Testis (tissue), 3 donors: Measurements from ENCODE around the gene PNPLA6. TPM values are rescaled to one million over a fixed set of nuclear protein-coding genes. Genes with fewer than 3 reads are reported as not detected.

Source experiments
- DNase-seq: peaks from one replicate; pipeline ENCODE4 v3.0.0-alpha.2; 2019
- H3K27ac ChIP-seq, 2 donors: fragments of 200-600 bp; sonication (generic); one replicate each; pipeline ENCODE4 v1.5.1; 2019
- H3K27me3 ChIP-seq: fragments of 200-600 bp; sonication (generic); one replicate; pipeline ENCODE4 v1.5.1; 2019
- H3K36me3 ChIP-seq: fragments of 200-600 bp; sonication (generic); one replicate; pipeline ENCODE4 v1.5.1; 2017; ENCODE audit warnings: low read depth; ENCODE audit errors: missing control alignments
- H3K4me1 ChIP-seq: fragments of 200-600 bp; sonication (generic); one replicate; pipeline ENCODE4 v1.5.1; 2019
- H3K4me3 ChIP-seq, 2 donors: fragments of 200-600 bp; sonication (generic); one replicate each; pipeline ENCODE4 v1.5.1; 2017 to 2019
- H3K9me3 ChIP-seq: fragments of 200-600 bp; sonication (generic); one replicate; pipeline ENCODE4 v1.5.1; 2017
- POLR2A ChIP-seq: fragments of 450-650 bp; IDR thresholded peaks from one replicate; pipeline ENCODE4 v1.6.1; 2017; ENCODE audit warnings: antibody characterized with exemption, mild to moderate bottlenecking, moderate library complexity
- WGBS, 2 donors: methylation state at CpG; one replicate each; pipeline ENCODE4 v1.1.5; 2018; 5-methylcytosine and 5-hydroxymethylcytosine counted together
- intact Hi-C: fragments of 100-400 bp; cut with DNase I; formaldehyde crosslinking; loops from one replicate; pipeline ENCODE4 v1.15.1; 2023; ENCODE audit warnings: low total_unique reads
- polyA plus RNA-seq: library from polyadenylated mRNA; stranded (reverse); fragments of 350-450 nt; fragmentation: Illumina TruSeq; extraction: RNeasy Lipid Tissue Mini Kit (QIAGEN cat#74804); gene quantifications from one replicate; pipeline ENCODE4 v1.2.3, GENCODE V29; 2014; ENCODE audit warnings: low read depth, low replicate concordance; ENCODE audit not compliant: insufficient read depth
- total RNA-seq, 2 donors: library from RNA; depleted of rRNA; stranded (reverse); fragments of >200 nt; gene quantifications; one replicate each; pipeline ENCODE4 v1.2.3, GENCODE V29; 2016
- TF ChIP-seq, protein P1 (sequence below), 3 experiments: fragments of 450-650 bp in 2 of 3; fragments of 200-600 bp in 1 of 3; sonication (generic) in 1 of 3; IDR thresholded peaks; one replicate each; pipeline ENCODE4 v1.5.1; 2016 to 2019; ENCODE audit warnings: antibody characterized with exemption in 3 of 3, mild to moderate bottlenecking in 2 of 3, moderate library complexity in 1 of 3

The PNPLA6 gene
- total and polyA plus RNA-seq, 3 donors from 2014 or later: 109 to 153 (median 143) TPM

DNA sequence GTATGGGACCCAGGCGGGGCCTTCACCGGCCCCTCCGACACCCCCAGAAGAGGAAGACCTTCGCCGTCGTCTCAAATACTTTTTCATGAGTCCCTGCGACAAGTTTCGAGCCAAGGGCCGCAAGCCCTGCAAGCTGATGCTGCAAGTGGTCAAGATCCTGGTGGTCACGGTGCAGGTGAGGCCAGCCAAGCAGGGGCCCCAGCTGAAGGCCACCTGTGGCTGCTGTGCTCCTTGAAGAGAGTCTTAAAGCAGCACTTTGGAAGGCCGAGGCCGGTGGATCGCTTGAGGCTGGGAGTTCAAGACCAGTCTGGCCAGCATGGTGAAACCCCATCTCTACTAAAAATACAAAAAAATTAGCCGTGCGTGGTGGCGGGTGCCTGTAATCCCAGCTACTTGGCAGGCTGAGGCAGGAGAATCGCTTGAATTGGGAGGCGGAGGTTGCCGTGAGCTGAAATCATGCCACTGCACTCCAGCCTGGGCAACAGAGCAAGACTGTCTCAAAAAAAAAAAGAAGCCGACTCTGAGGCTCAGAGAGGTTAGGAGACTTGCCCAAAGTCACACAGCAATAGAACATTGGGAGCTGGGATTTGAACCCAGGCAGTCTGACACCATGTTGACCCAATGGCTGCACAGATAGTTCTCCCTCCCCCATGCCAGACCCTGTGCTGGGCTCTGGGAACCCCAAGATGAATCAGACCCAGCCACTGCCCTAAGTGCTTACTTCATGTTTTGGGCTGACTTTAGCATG lies 10.4 kb upstream of the PNPLA6 start:
- Histone ChIP-seq H3K4me3 (no peak overlapping the region), H3K36me3 (no peaks in the 10 kb centered on the region), H3K27ac (no peak overlapping the region), H3K9me3 (no peaks in the 10 kb centered on the region), H3K4me1 (peaks cover 13% of the 10 kb centered on the region), H3K27me3 (no peaks in the 10 kb centered on the region)
- no peak for DNase-seq
- intact Hi-C loops: no loop called here
- 93 to 95% methylated on average over 14 to 20 of the region's 20 CpGs for WGBS, 2 donors
- TF ChIP-seq, protein P1, sequence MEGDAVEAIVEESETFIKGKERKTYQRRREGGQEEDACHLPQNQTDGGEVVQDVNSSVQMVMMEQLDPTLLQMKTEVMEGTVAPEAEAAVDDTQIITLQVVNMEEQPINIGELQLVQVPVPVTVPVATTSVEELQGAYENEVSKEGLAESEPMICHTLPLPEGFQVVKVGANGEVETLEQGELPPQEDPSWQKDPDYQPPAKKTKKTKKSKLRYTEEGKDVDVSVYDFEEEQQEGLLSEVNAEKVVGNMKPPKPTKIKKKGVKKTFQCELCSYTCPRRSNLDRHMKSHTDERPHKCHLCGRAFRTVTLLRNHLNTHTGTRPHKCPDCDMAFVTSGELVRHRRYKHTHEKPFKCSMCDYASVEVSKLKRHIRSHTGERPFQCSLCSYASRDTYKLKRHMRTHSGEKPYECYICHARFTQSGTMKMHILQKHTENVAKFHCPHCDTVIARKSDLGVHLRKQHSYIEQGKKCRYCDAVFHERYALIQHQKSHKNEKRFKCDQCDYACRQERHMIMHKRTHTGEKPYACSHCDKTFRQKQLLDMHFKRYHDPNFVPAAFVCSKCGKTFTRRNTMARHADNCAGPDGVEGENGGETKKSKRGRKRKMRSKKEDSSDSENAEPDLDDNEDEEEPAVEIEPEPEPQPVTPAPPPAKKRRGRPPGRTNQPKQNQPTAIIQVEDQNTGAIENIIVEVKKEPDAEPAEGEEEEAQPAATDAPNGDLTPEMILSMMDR (IDR thresholded peaks at IDR 0.05): no peak
- no peak for TF ChIP-seq POLR2A

DNA sequence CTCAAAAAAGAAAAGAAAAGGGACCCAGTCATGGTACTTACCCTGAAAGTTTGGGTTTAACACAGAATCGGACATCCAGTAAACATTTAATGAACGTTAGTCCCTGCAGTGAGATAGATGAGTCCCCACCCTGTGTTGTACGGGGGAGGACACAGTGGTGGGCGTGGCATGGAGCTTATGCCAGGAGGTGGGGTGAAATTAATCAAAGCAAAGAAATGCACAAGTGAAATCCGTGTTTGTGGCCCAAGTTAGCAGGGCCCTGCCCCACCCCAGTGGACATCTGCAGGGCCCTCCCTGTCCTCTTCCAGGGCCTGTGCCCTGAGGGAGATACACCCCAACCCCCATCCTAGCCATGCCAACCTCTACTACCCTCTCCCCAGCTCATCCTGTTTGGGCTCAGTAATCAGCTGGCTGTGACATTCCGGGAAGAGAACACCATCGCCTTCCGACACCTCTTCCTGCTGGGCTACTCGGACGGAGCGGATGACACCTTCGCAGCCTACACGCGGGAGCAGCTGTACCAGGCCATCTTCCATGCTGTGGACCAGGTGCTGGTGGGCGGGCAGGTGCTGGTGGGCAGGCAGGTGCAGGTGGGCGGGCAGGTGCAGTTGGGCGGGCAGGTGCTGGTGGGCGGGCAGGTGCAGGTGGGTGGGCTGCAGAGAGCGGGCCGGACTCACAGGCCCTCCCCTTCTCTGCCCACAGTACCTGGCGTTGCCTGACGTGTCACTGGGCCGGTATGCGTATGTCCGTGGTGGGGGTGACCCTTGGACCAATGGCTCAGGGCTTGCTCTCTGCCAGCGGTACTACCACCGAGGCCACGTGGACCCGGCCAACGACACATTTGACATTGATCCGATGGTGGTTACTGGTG lies 9.2 kb upstream of the PNPLA6 start:
- Histone ChIP-seq H3K4me1 (peaks cover 13% of the 10 kb centered on the region), H3K27ac (no peak overlapping the region), H3K4me3 (no peak overlapping the region), H3K9me3 (no peaks in the 10 kb centered on the region), H3K27me3 (no peaks in the 10 kb centered on the region), H3K36me3 (no peaks in the 10 kb centered on the region)
- DNase-seq: no peak
- intact Hi-C loops: no loop called here
- 85 to 91% methylated on average over 23 to 31 of the region's 31 CpGs for WGBS, 2 donors
- no peak for TF ChIP-seq POLR2A
- TF ChIP-seq, protein P1 (IDR thresholded peaks at IDR 0.05): no peak

DNA sequence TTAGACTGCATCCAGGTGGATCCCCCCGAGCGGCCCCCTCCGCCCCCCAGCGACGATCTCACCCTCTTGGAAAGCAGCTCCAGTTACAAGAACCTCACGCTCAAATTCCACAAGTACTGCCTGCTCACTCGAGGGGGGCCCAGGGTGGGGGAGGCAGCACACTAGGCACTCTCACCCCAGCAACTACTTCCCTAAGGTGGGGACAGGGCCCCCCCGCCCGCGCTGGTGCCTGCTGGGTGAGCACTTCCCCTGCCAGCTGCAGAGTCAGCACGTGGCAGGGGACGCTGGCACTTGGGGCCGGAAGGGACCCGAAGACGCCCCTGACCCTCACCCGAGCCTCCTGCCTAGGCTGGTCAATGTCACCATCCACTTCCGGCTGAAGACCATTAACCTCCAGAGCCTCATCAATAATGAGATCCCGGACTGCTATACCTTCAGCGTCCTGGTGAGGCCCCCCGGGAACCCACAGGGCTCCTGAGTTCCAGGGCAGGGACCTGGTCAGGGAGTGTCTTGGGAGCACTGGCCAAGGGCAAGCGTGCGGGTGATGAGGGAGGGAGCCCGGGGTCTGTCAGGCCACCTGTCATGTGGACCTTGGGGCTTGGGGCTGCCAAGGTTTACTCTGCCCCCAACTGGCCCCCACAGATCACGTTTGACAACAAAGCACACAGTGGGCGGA lies 7.9 kb upstream of the PNPLA6 start:
- intact Hi-C loops: no loop called here
- Histone ChIP-seq H3K27ac (no peak overlapping the region), H3K36me3 (no peaks in the 10 kb centered on the region), H3K9me3 (no peaks in the 10 kb centered on the region), H3K4me1 (peaks cover 8% of the 10 kb centered on the region), H3K27me3 (no peaks in the 10 kb centered on the region), H3K4me3 (no peak overlapping the region)
- 80 to 86% methylated on average over 13 to 25 of the region's 25 CpGs for WGBS, 2 donors
- TF ChIP-seq POLR2A: no peak
- TF ChIP-seq, protein P1 (IDR thresholded peaks at IDR 0.05): no peak
- DNase-seq: no peak

- Histone ChIP-seq H3K4me3 (no peak overlapping the region), H3K27me3 (no peaks in the 10 kb centered on the region), H3K9me3 (no peaks in the 10 kb centered on the region), H3K27ac (no peak overlapping the region), H3K36me3 (no peaks in the 10 kb centered on the region), H3K4me1 (peaks cover 7% of the 10 kb centered on the region)
- WGBS, 2 donors: 87% methylated on average over 7 of the region's 7 CpGs; no CpG with 5 or more reads in 1 of the 2 donors
- intact Hi-C loops: no loop called here
- TF ChIP-seq POLR2A: no peak
- TF ChIP-seq, protein P1 (IDR thresholded peaks at IDR 0.05): no peak
- no peak for DNase-seq
These were observed 7.4 kb upstream of the PNPLA6 start for GRCh38 chr19:7528192-7528519.
